Measurements from ENCODE around the gene ATF7.

The ATF7 gene

DNA sequence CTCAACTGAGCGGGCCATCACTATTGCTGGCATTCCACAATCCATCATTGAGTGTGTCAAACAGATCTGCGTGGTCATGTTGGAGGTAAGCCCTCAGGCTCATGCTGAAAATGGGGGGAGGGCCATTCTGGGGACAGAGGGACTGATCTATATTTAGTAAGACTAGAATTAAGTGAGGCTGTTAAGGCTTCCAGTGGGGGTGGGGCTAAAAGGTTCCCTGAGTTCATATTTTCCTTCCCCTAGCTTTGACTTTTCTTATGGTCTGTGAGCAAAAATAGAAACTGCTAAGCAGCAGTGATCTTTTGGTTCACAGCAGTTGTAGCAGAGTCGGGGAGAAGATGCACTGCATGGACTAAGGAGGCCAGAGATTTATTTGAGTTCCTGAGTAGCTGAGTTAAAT is 165.1 kb downstream of the ATF7 start:
- Histone ChIP-seq H3K4me3 (ENCODE audit: low read depth in 1 of 5, low read length in 5 of 5) (no peak overlapping the region), H3K4me1 (ENCODE audit: control insufficient read depth in 5 of 5, insufficient read depth in 5 of 5, low read length in 5 of 5) (peaks cover 0 to 11% (median 3%) of the 10 kb centered on the region in 5 donors), H3K36me3 (ENCODE audit: control insufficient read depth in 5 of 5, insufficient read depth in 5 of 5, low read length in 5 of 5) (peaks cover 54 to 100% (median 100%) of the 10 kb centered on the region in 5 donors), H3K27me3 (ENCODE audit: control insufficient read depth in 5 of 5, insufficient read depth in 4 of 5, low read length in 5 of 5) (no peaks in the 10 kb centered on the region), H3K9me3 (ENCODE audit: control insufficient read depth in 5 of 5, low read length in 5 of 5) (no peaks in the 10 kb centered on the region), H3K9ac (ENCODE audit: low read length in 5 of 5) (no peak overlapping the region), H3K27ac (ENCODE audit: low read depth, low read length) (no peak overlapping the region)

DNA sequence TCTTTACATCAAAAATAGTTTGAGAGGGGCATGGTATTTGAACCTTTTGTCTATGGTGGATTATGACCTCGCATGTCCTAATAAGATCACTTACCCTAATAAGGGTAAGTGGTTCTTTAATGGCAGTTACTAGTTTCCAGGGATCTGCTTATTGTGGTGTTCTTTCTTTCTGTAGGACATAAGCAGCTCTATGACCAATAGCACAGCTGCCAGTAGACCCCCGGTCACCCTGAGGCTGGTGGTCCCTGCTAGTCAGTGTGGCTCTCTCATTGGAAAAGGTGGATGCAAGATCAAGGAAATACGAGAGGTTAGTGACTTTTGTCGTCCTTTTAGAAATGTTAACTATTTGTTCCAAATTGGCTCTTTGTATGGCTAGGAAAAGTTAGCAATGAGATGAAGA is 167.1 kb downstream of the ATF7 start:
- no peak overlapping the region for H3K9ac ChIP-seq (ENCODE audit: low read length in 5 of 5)
- no peak overlapping the region for H3K4me3 ChIP-seq (ENCODE audit: low read depth in 1 of 5, low read length in 5 of 5)
- H3K27ac ChIP-seq (ENCODE audit: low read depth, low read length): no peak overlapping the region
- H3K4me1 ChIP-seq (ENCODE audit: control insufficient read depth in 5 of 5, insufficient read depth in 5 of 5, low read length in 5 of 5): peaks cover 2 to 8% (median 8%) of the 10 kb centered on the region in 5 donors
- no peaks in the 10 kb centered on the region for H3K9me3 ChIP-seq (ENCODE audit: control insufficient read depth in 5 of 5, low read length in 5 of 5)
- no peaks in the 10 kb centered on the region for H3K27me3 ChIP-seq (ENCODE audit: control insufficient read depth in 5 of 5, insufficient read depth in 4 of 5, low read length in 5 of 5)
- H3K36me3 ChIP-seq (ENCODE audit: control insufficient read depth in 5 of 5, insufficient read depth in 5 of 5, low read length in 5 of 5): peaks cover 59 to 100% (median 99%) of the 10 kb centered on the region in 5 donors
